Fibroblast of skin of right biceps (primary cell): Measurements from ENCODE around the gene EWSR1.

Experiments used
- DNase-seq: peaks from one replicate; pipeline ENCODE4 v3.0.0-alpha.2; 2013

EWSR1 gene

GRCh38 chr22:29251981-29252911 lies 15.8 kb upstream of the EWSR1 start:
- DNase-seq, result no peak

- DNase-seq, result no peak
These were observed 14.3 kb upstream of the EWSR1 start for GRCh38 chr22:29253561-29254285.

- no peak for DNase-seq
These were observed 13.8 kb upstream of the EWSR1 start for GRCh38 chr22:29254286-29254660.

GRCh38 chr22:29255064-29255621 lies 12.9 kb upstream of the EWSR1 start:
- DNase-seq, result no peak

- no peak for DNase-seq
These were observed 11.3 kb upstream of the EWSR1 start for GRCh38 chr22:29256606-29257325.

- no peak for DNase-seq
These were observed 10.3 kb upstream of the EWSR1 start for GRCh38 chr22:29257751-29258181.

- no peak for DNase-seq
These were observed 9.4 kb upstream of the EWSR1 start for GRCh38 chr22:29258407-29259252.

- no peak for DNase-seq
These were observed 8.7 kb upstream of the EWSR1 start for GRCh38 chr22:29259253-29259899.

GRCh38 chr22:29260031-29260560 lies 8.0 kb upstream of the EWSR1 start:
- DNase-seq, result no peak

- DNase-seq, result no peak
These were observed 7.3 kb upstream of the EWSR1 start for GRCh38 chr22:29260601-29261315.

- no peak for DNase-seq
These were observed 4.2 kb upstream of the EWSR1 start for GRCh38 chr22:29263791-29264276.

- no peak for DNase-seq
These were observed 2.8 kb upstream of the EWSR1 start for GRCh38 chr22:29265305-29265704.

GRCh38 chr22:29265929-29266328 lies 2.1 kb upstream of the EWSR1 start:
- DNase-seq, result no peak

GRCh38 chr22:29266564-29267461 lies 1.3 kb upstream of the EWSR1 start:
- DNase-seq, result peak; percentile 30

- DNase-seq, result no peak
These were observed 608 bp upstream of the EWSR1 start for GRCh38 chr22:29267462-29267857.

GRCh38 chr22:29268511-29269229 lies 602 bp downstream of the EWSR1 start:
- DNase-seq, result peak; percentile 68

- DNase-seq, result no peak
These were observed 1.1 kb downstream of the EWSR1 start for GRCh38 chr22:29269230-29269604.

GRCh38 chr22:29269731-29270474 lies 1.8 kb downstream of the EWSR1 start:
- DNase-seq, result peak; percentile 10
